ENCODE measurements around the gene MAST1.
"Not testable (repeated sequence)": the region's sequence is repeated elsewhere in the genome, so short reads cannot be mapped to it uniquely, and the experiment has no call there.

Gene MAST1

DNA sequence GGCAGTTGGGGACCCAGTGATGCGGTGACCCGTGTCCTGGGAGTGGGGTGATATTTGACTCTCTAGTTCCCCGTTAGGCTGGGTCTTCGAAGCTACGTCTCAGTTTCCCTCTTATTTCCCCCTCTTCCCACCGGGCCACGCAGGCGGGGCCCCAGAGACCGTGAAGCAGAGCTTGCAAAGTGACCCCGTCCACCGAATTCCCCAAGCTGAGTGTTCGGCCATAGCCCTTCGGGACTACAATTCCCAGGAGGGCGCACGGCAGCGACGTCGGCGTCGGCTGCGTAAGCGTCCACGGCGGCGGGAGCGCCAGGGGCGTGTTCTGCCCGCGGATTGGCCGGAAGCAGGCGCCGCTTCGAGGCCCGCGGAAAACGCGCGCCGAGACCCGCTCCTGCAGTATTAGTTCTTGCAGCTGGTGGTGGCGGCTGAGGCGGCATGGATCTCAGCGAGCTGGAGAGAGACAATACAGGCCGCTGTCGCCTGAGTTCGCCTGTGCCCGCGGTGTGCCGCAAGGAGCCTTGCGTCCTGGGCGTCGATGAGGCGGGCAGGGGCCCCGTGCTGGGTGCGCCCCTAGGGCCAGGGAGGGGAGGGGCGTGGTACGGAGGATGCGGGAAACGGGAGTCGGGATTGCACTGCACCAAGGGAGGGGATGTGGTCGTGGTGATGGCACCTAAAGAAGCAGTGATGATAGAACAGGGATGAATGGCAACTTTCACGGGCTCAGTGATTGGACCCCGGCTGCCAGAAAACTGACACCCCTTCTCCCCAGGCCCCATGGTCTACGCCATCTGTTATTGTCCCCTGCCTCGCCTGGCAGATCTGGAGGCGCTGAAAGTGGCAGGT is 31.9 kb upstream of the MAST1 start, which contains the start of gene RNASEH2A:
Gene RNASEH2A, plus strand, starts transcription at position 343 of the 840 bp plus-strand sequence. Its CDS starts 90 bp downstream, at position 433.
- ATAC-seq (replicated peaks; ENCODE audit: extremely low read depth, poor library complexity, severe bottlenecking) (peak; percentile 92), DNase-seq (ENCODE audit: low spot score in 2 of 2) (peak; percentile 65 to 75)
- peaks cover 8% of the 10 kb centered on the region for H3K36me3 Mint-ChIP-seq (ENCODE audit: insufficient read depth)
- no peaks in the 10 kb centered on the region for H3K27me3 Mint-ChIP-seq
- peak within 1 kb of the TSS; percentile 59 for H3K27ac Mint-ChIP-seq (ENCODE audit: low read depth)
- H3K4me1 Mint-ChIP-seq, result peaks cover 19% of the 10 kb centered on the region
- no peaks in the 10 kb centered on the region for H3K9me3 Mint-ChIP-seq
- H3K4me3 Mint-ChIP-seq, result peak within 1 kb of the TSS; percentile 94

DNA sequence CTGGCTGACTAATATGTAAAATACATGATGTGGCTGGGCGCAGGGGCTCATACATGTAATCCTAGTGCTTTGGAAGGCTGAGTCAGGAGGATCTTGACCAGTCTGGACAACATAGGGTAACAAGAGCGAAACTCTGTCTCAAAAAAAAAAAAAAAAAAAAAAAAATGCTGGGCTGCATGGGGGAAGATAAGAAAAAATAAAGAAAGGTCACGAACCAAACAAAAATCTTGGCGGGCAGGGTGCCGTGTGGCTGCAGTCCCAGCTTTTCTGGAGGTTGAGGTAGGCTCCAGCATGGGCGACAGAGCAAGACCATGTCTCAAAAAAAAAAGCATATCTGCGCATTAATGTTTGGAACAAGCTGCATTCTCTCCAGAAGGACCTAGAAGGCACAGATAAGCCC is 23.2 kb upstream of the MAST1 start:
- DNase-seq (ENCODE audit: low spot score in 2 of 2) (no peak), ATAC-seq (replicated peaks; ENCODE audit: extremely low read depth, poor library complexity, severe bottlenecking) (no peak)
- Mint-ChIP-seq H3K36me3 (ENCODE audit: insufficient read depth) (peaks cover 12% of the 10 kb centered on the region), H3K9me3 (no peaks in the 10 kb centered on the region), H3K4me1 (no peaks in the 10 kb centered on the region), H3K27ac (ENCODE audit: low read depth) (no peak overlapping the region), H3K27me3 (no peaks in the 10 kb centered on the region), H3K4me3 (no peak overlapping the region)

DNA sequence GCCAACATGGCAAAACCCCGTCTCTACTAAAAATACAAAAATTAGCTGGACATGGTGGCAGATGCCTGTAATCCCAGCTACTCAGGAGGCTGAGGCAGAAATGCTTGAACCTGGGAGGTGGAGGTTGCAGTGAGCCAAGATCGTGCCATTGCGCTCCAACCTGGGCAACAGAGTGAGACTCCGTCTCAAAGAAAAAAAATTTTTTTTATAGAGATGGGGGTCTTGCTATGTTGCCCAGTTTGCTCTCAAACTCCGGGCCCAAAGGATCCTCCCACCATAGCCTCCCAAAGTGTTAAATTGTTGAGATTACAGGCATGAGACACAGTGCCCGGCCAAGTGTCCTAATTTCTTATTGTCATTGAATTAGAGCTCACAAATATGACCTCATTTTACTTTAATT is 21.1 kb upstream of the MAST1 start:
- peaks cover 12% of the 10 kb centered on the region for H3K36me3 Mint-ChIP-seq (ENCODE audit: insufficient read depth)
- not testable (repeated sequence) for H3K27ac Mint-ChIP-seq (ENCODE audit: low read depth); ATAC-seq (replicated peaks; ENCODE audit: extremely low read depth, poor library complexity, severe bottlenecking); H3K4me3 Mint-ChIP-seq; H3K4me1 Mint-ChIP-seq; H3K27me3 Mint-ChIP-seq; DNase-seq (ENCODE audit: low spot score in 2 of 2); H3K9me3 Mint-ChIP-seq

DNA sequence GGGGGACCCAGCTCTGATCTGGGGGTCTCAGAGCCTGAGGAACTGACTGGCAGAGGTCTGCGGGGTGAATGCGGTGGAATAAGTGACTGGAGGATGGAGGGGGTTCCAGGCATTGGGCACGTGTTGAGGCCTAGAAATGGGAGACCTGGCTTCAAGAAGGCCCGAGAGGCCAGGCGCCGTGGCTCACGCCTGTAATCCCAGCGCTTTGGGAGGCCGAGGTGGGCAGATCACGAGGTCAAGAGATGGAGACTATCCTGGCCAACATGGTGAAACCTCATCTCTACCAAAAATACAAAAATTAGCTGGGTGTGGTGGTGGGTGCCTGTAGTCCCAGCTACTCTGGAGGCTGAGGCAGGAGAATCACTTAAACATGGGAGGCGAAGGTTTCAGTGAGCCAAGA is 20.5 kb upstream of the MAST1 start:
- H3K4me1 Mint-ChIP-seq; H3K4me3 Mint-ChIP-seq; ATAC-seq (replicated peaks; ENCODE audit: extremely low read depth, poor library complexity, severe bottlenecking); H3K9me3 Mint-ChIP-seq; DNase-seq (ENCODE audit: low spot score in 2 of 2); H3K36me3 Mint-ChIP-seq (ENCODE audit: insufficient read depth); H3K27ac Mint-ChIP-seq (ENCODE audit: low read depth); H3K27me3 Mint-ChIP-seq: not testable (repeated sequence)

DNA sequence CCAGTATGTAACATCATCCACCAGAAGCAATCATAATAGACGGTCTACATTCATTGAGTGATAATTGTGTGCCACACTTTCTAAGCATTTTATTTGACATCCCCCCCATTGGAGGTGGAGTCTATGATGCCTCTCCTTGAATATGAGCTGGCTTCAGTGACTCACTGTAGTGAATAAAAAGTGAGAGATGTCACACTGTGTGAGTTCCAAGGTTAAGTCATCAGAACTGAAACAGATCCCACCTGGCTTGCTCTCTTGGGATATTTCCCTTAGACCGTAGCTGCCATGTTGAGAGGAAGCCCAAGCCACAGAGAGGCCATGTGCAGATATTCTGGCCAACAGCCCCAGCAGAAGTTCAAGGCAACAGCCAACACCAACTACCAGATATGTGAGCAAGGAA is 16.6 kb upstream of the MAST1 start:
- ATAC-seq (replicated peaks; ENCODE audit: extremely low read depth, poor library complexity, severe bottlenecking) (no peak), DNase-seq (ENCODE audit: low spot score in 2 of 2) (no peak)
- H3K4me3 Mint-ChIP-seq, result no peak overlapping the region
- H3K4me1 Mint-ChIP-seq, result peaks cover 8% of the 10 kb centered on the region
- peaks cover 23% of the 10 kb centered on the region for H3K27me3 Mint-ChIP-seq
- no peaks in the 10 kb centered on the region for H3K36me3 Mint-ChIP-seq (ENCODE audit: insufficient read depth)
- no peaks in the 10 kb centered on the region for H3K9me3 Mint-ChIP-seq
- H3K27ac Mint-ChIP-seq (ENCODE audit: low read depth), result no peak overlapping the region

DNA sequence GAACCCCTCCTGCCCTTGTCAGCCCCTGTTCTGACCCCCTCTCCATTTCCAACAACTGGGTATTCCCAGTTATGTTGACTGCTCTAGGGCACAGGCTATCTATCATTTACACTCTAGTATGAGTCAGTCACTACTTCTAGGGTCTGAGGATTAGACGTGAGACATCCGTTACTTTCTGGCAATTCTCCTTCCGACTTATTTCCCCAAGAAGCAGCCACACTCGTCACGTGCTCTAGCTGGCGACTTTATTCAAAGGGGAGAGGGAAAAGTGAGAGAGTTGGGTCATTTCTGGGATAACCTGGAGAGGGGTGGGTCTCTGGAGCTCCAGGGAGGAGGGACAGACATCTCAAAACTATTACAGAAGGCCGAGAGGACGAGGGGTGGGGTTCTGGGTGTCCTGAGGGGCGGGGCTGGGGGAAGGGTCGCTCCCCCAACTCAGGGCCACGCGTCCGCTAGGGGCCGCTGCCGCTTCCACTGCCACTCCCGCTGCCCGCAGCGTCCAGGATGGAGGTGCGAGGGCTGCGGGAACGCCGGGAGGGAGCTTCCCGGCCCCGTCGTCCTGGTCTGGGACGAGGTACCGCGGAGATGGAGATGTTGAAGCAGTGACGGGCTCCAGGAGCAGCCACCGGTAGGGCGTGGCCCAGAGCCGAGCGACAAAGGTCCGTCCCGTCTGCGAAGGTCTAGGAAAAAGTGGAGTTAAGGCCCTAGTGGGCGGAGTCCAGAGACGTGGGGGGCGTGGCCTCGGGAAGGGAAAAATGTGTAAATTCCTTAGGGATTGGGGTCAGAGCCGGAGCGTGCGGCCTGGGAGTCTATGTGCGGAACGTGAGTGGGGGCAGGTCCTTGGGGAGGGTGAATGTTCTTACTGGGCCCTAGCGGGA is 12.8 kb upstream of the MAST1 start:
- no peak overlapping the region for H3K27ac Mint-ChIP-seq (ENCODE audit: low read depth)
- DNase-seq (ENCODE audit: low spot score in 2 of 2) (no peak), ATAC-seq (replicated peaks; ENCODE audit: extremely low read depth, poor library complexity, severe bottlenecking) (no peak)
- no peaks in the 10 kb centered on the region for H3K9me3 Mint-ChIP-seq
- H3K27me3 Mint-ChIP-seq, result peaks cover 54% of the 10 kb centered on the region
- H3K4me1 Mint-ChIP-seq, result peaks cover 8% of the 10 kb centered on the region
- no peak overlapping the region for H3K4me3 Mint-ChIP-seq
- peaks cover 1% of the 10 kb centered on the region for H3K36me3 Mint-ChIP-seq (ENCODE audit: insufficient read depth)

DNA sequence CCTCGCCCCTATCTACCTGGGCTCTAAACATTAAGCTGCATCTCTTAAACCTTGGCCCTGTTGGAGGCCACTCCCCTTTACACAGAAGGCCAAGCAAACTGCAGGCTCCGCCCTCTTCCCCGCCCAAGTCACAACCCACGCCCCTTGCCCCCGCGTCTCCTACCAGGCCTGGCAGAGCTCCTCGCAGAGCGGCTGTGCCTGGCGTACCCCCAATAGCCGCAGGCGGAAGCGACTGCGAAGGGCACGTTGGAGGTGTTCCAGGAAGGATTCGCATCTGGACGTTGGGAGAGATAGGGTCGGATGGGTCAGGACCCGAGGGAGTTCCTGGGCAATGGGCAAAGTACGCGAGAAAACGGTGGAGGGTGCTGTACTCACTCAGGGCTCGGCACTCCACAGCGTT is 9.8 kb upstream of the MAST1 start:
- Mint-ChIP-seq H3K4me1 (peaks cover 26% of the 10 kb centered on the region), H3K9me3 (no peaks in the 10 kb centered on the region), H3K27ac (ENCODE audit: low read depth) (no peak overlapping the region), H3K36me3 (ENCODE audit: insufficient read depth) (peaks cover 5% of the 10 kb centered on the region), H3K4me3 (no peak overlapping the region), H3K27me3 (peaks cover 84% of the 10 kb centered on the region)
- DNase-seq (ENCODE audit: low spot score in 2 of 2) (no peak), ATAC-seq (replicated peaks; ENCODE audit: extremely low read depth, poor library complexity, severe bottlenecking) (no peak)

DNA sequence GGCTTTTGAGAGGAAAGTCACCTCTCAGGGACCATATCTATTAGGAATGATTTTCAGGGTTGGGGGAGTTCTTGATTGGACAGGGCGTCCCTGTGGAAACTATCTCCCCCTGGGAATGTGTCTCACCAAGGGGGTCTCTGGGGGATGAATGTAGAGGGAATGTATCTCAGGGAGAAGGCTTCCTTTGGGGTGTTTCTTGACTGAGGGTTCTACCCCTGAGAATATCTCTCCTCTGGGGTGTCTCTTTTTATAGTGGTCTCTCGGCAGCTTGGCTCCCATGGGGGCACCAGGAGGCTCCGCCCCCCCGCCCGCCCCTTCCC is 4.9 kb upstream of the MAST1 start:
- H3K4me1 Mint-ChIP-seq, result peaks cover 18% of the 10 kb centered on the region
- H3K27me3 Mint-ChIP-seq, result peaks cover 82% of the 10 kb centered on the region
- no peak for ATAC-seq (replicated peaks; ENCODE audit: extremely low read depth, poor library complexity, severe bottlenecking)
- no peaks in the 10 kb centered on the region for H3K9me3 Mint-ChIP-seq
- peaks cover 10% of the 10 kb centered on the region for H3K36me3 Mint-ChIP-seq (ENCODE audit: insufficient read depth)
- peak overlapping the region; percentile 49 for H3K4me3 Mint-ChIP-seq
- DNase-seq (ENCODE audit: low spot score in 2 of 2), result no peak
- H3K27ac Mint-ChIP-seq (ENCODE audit: low read depth), result no peak overlapping the region

DNA sequence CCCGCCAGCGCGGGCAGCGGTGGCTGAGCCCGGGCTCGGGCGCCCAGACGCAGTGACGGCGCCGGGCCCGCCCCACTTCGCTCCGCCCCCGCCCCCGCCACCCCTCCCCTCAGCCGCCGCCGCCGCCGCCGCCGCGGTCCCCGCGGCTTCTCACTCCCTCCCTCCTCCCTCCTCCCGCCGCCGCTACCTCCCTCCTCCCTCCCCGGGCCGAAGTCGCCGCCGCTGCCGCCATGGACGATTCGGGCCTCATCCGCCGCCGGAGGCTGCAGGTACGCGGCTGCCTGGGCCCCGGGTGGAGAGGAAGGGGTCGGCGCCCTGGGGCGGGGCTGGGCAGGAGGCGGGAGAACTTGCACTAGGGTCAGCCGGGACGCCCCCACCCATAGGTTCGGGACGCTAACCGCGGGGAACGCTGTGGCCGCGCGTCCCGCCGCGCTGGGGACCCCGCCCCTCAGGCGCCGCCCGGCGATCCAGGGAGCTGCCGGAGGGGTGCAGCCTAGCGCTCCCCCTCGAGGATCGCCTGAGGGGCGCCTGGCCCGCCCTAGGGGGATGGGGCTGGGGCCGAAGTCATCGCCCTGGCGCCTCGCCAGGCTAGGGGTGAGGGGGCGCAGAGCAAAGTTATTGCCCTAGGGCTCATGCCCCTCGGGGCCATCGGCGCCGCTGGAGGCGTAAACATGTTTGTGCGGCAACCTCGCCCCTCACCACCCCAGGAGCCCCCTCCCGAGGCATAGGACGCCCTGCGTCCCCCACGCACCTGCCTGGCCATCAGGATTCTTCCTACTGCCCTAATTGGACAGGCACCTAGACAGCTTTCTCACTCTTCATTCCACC is 4.4 kb upstream of the MAST1 start:
- Mint-ChIP-seq H3K9me3 (no peaks in the 10 kb centered on the region), H3K36me3 (ENCODE audit: insufficient read depth) (peaks cover 10% of the 10 kb centered on the region), H3K27me3 (peaks cover 79% of the 10 kb centered on the region), H3K4me1 (peaks cover 20% of the 10 kb centered on the region), H3K27ac (ENCODE audit: low read depth) (no peak overlapping the region), H3K4me3 (peak overlapping the region; percentile 53)
- ATAC-seq (replicated peaks; ENCODE audit: extremely low read depth, poor library complexity, severe bottlenecking), result peak; percentile 30
- no peak for DNase-seq (ENCODE audit: low spot score in 2 of 2)

DNA sequence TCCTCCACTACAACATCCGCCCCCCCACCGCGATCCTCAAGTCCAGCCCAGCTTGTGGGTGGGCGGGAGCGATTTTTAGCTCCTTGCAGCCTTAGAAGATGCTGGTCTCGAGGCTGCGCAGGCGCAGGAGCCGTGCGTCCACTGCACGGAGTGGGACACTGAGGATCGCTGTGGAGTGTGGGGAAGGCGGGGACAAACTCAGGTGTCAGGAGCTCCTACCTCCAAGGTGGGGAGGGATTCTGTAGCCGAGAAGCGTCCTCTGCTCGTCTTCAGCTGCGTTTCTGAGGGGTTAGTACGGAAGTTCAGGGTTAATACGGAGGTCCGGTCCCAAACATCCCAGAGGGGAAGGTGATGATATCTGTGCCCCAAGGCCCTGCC is 3.8 kb upstream of the MAST1 start, which contains the start of gene RTBDN:
Gene RTBDN, minus strand, starts transcription at position 14 of the 378 bp plus-strand sequence. CDS start 4,600 bp downstream, outside the sequence.
- Mint-ChIP-seq H3K27ac (ENCODE audit: low read depth) (no peak within 1 kb of the TSS), H3K27me3 (peaks cover 79% of the 10 kb centered on the region), H3K4me3 (peak within 1 kb of the TSS; percentile 53), H3K4me1 (peaks cover 26% of the 10 kb centered on the region), H3K9me3 (no peaks in the 10 kb centered on the region), H3K36me3 (ENCODE audit: insufficient read depth) (peaks cover 12% of the 10 kb centered on the region)
- ATAC-seq (replicated peaks; ENCODE audit: extremely low read depth, poor library complexity, severe bottlenecking) (no peak), DNase-seq (ENCODE audit: low spot score in 2 of 2) (no peak)

DNA sequence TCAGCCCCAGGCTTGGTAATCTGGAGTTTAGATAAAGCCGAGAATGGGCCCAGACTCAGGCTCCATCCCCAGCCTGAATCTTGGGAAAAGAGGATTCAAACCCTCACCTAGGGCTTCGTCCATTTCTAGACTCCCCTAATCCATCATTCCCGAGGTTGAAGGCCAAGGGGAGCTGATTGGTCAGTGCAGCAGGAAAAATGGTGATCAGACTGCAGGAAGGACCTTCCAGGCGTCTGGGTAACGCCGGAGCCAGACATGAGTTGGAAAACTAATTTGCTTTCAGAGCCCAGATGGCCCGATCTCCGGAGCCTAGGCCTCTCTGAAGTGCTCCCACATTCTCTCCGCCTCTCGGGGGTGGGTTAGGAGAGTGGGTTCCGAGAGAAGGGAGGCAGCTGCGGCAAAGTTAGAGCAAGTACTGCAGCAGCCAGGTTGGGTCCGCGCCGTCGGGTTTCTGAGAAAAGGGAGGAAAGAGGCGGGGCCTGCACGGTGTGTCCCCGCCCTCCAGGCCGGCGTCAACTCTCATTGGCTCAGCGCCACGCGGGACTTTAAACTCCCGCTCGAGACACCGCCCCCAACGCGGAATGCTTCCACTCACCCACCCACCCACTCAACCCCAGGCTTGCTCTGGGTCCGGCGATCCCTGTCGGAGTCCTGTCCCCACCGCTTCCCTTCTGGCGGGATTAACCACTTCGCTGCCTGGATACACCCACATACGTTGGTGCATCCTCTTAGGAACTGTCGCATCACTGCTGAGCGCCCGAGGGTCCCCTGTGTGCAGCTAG is 3.1 kb upstream of the MAST1 start:
- no peaks in the 10 kb centered on the region for H3K9me3 Mint-ChIP-seq
- no peak overlapping the region for H3K27ac Mint-ChIP-seq (ENCODE audit: low read depth)
- H3K4me3 Mint-ChIP-seq, result peak overlapping the region; percentile 53
- peaks cover 26% of the 10 kb centered on the region for H3K4me1 Mint-ChIP-seq
- DNase-seq (ENCODE audit: low spot score in 2 of 2), result no peak
- ATAC-seq (replicated peaks; ENCODE audit: extremely low read depth, poor library complexity, severe bottlenecking), result no peak
- peaks cover 79% of the 10 kb centered on the region for H3K27me3 Mint-ChIP-seq
- peaks cover 15% of the 10 kb centered on the region for H3K36me3 Mint-ChIP-seq (ENCODE audit: insufficient read depth)

DNA sequence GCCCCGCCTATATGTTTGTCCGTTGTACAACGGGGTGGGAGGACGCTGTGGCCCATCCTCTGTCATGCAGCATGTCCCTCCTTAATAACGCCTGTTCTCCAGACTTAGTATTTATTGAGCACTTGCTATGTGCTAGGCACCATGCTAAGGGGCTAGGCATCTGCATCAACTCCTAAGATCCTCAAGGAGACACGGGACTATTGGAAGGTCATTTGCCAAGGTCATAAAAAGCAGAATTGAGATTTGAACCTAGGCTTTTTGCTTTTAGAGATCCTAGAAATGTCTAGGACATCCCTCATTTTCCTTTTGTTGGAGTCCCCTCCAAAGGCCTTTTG is 1.8 kb upstream of the MAST1 start:
- Mint-ChIP-seq H3K4me1 (peaks cover 26% of the 10 kb centered on the region), H3K4me3 (no peak overlapping the region), H3K36me3 (ENCODE audit: insufficient read depth) (peaks cover 14% of the 10 kb centered on the region), H3K27me3 (peaks cover 79% of the 10 kb centered on the region), H3K27ac (ENCODE audit: low read depth) (peak overlapping the region; percentile 44), H3K9me3 (no peaks in the 10 kb centered on the region)
- ATAC-seq (replicated peaks; ENCODE audit: extremely low read depth, poor library complexity, severe bottlenecking) (no peak), DNase-seq (ENCODE audit: low spot score in 2 of 2) (no peak)

All from central memory CD8-positive, alpha-beta T cell (primary cell).